Duodenal mucosa (tissue), 2 donors: ENCODE measurements around the gene IL22RA2.

ENCODE experiments used
- H3K27ac ChIP-seq: one replicate; pipeline ENCODE4 v1.7.0; 2013; ENCODE audit warnings: low read depth, low read length
- H3K27me3 ChIP-seq, 2 donors: one replicate each; pipeline ENCODE4 v1.7.0; 2013; ENCODE audit warnings: low read length in 2 of 2, control low read depth in 1 of 2; ENCODE audit not compliant: insufficient read depth in 2 of 2, control insufficient read depth in 1 of 2
- H3K36me3 ChIP-seq, 2 donors: one replicate each; pipeline ENCODE4 v1.7.0; 2013; ENCODE audit warnings: low read length in 2 of 2, control low read depth in 1 of 2; ENCODE audit not compliant: insufficient read depth in 2 of 2, control insufficient read depth in 1 of 2
- H3K4me1 ChIP-seq, 2 donors: one replicate each; pipeline ENCODE4 v1.7.0; 2013; ENCODE audit warnings: low read length in 2 of 2, control low read depth in 1 of 2; ENCODE audit not compliant: insufficient read depth in 2 of 2, control insufficient read depth in 1 of 2
- H3K4me3 ChIP-seq, 2 donors: one replicate each; pipeline ENCODE4 v1.7.0; 2013; ENCODE audit warnings: low read length in 2 of 2, low read depth in 1 of 2
- H3K9ac ChIP-seq, 2 donors: one replicate each; pipeline ENCODE4 v1.7.0; 2013; ENCODE audit warnings: low read length in 2 of 2, low read depth in 1 of 2
- H3K9me3 ChIP-seq, 2 donors: one replicate each; pipeline ENCODE4 v1.7.0; 2013; ENCODE audit warnings: low read length in 2 of 2, control low read depth in 1 of 2; ENCODE audit not compliant: control insufficient read depth in 1 of 2

Gene IL22RA2

DNA sequence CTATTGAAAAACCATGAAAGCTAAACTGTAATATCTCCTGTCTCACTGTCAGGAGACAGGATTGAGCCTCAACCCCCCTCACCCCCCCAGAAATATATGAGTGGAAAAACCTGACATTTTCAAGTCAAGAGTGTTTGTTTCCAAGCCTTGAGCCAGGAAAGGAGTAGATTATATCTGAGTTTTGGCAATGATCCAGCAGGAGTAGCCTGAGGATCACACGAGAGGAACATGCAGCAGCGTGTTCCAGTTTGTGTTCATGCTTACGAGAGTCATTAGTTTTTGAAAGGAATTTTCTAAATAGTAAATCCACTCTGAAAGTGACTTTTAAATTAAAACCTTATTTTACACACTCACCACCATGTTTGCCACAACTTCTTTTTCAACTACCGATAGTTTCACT, 15.8 kb downstream of the IL22RA2 start:
- H3K27ac ChIP-seq = no peak overlapping the region
- no peak overlapping the region for H3K9ac ChIP-seq

DNA sequence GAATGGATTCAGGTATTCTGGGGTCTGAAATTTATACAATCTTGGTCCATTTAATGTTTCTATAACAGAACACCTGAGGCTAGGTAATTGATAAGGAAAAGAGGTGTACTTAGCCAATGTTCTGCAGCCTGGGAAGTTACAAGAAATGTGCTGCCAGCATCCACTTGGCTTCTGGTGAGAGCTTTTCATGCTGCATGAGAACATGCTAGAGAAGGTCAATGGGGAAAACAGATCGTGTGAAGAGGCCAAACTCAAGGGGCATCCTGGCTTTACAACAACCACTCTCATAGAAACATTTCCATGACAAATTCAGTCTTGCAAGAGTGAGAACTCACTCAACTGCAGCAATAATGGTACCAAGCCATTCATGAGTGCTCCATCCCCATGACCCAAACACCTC, 16.8 kb downstream of the IL22RA2 start:
- H3K27ac ChIP-seq = no peak overlapping the region
- no peaks in the 10 kb centered on the region for H3K27me3 ChIP-seq
- no peak overlapping the region for H3K4me3 ChIP-seq
- H3K9me3 ChIP-seq = no peaks in the 10 kb centered on the region
- no peaks in the 10 kb centered on the region for H3K36me3 ChIP-seq
- no peak overlapping the region for H3K9ac ChIP-seq
- peaks cover 4 to 5% of the 10 kb centered on the region in 2 donors for H3K4me1 ChIP-seq

More for the DNA sequence above, 15.8 kb downstream of the IL22RA2 start:
- peaks cover 4 to 5% of the 10 kb centered on the region in 2 donors for H3K4me1 ChIP-seq
- no peaks in the 10 kb centered on the region for H3K9me3 ChIP-seq
- H3K36me3 ChIP-seq = no peaks in the 10 kb centered on the region
- no peak overlapping the region for H3K4me3 ChIP-seq
- H3K27me3 ChIP-seq = no peaks in the 10 kb centered on the region

DNA sequence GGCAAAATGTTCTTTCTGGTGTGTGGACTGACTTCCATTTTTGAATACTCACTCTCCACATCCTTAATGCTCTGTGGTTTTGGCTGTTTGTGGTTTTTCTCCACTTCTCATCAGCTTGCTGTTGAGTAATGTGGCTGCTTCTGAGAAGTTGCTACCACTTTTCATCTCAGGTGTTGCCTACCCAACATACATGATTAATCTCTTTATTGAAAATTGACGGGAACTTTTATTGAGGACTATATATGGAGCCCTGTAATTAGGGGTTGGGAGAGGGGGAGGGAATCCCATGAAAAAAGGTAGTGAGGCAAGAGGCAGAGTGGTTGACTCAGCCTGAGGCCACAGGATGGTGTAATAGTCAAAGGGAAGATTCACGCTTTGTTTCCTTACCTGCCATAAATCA, 17.6 kb downstream of the IL22RA2 start:
- H3K9ac ChIP-seq = no peak overlapping the region
- peaks cover 4 to 5% of the 10 kb centered on the region in 2 donors for H3K4me1 ChIP-seq
- no peak overlapping the region for H3K4me3 ChIP-seq
- H3K27ac ChIP-seq = no peak overlapping the region
- no peaks in the 10 kb centered on the region for H3K36me3 ChIP-seq
- H3K9me3 ChIP-seq = no peaks in the 10 kb centered on the region
- no peaks in the 10 kb centered on the region for H3K27me3 ChIP-seq

DNA sequence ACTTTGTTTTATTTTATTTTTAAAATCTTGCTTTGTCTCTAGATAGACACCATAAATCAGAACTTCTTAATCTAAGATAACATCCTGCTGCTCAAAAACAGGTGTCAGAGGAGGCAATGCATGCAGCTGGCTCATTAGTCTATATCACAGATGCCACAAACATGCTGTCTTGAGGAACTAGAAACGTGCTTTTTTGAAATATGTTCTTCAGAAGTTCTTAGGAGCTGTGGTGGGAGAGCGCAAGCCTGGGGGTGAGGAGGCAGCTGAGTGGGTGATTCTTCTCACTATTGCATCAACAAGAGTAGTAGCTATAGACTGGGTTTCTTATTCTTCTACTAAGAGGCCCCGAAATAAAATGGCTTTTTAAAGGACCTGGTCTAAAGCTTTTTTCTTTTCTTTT, 23.4 kb downstream of the IL22RA2 start:
- Histone ChIP-seq H3K27ac (no peak overlapping the region), H3K27me3 (no peaks in the 10 kb centered on the region), H3K9ac (no peak overlapping the region), H3K4me3 (no peak overlapping the region), H3K36me3 (no peaks in the 10 kb centered on the region), H3K4me1 (no peaks in the 10 kb centered on the region), H3K9me3 (no peaks in the 10 kb centered on the region)

DNA sequence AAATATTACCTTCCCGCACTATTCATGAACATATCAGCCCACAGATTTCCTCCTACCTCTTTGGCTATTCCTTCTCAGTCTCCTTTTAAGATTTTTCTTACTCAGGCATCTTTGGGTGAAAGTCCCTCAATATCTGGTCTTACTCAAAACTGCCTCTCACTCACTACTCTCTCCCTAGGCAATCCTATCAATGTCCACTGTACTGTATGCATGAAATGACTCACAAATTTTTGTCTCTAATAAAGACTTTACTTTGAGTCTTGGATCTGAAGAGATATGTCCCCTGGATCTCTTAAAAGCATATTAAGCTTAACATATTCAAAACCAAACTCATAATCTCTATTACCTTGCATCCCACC, 24.4 kb downstream of the IL22RA2 start:
- Histone ChIP-seq H3K27me3 (no peaks in the 10 kb centered on the region), H3K9ac (no peak overlapping the region), H3K27ac (no peak overlapping the region), H3K36me3 (no peaks in the 10 kb centered on the region), H3K9me3 (no peaks in the 10 kb centered on the region), H3K4me3 (no peak overlapping the region), H3K4me1 (no peaks in the 10 kb centered on the region)

DNA sequence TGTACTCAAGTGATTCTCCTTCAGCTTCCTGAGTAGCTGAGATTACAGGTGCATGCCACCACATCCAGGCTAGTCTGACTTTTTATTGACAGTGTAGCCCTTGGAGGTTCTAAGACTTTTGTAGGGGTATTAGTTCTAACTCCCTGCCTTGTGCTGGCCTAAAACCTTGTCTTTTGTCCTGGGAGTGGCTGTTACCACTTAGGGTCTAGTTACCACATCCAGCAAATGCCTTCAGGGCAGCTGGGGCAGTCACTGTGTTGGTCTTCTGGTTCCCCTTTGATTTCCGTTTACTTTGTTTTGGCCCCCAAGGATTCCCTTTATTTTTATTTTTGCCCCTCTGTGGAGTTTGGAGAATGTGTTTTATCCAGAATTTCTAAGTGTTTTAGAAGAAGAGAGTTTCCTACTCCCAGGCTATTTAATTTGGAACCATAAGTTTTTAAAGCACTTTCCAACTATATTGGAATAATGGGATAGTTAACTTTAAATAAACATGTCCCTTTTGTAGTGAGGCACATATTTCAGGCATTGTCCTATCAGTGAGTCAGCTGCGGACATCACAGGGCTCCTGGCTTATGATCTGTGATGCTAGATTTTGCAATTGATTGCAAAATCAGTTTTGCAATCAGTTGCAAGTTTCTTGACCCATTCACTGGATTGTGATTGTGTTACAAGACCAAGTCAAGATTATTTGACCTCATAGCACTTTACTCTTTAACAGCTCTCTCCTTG, 25.0 kb downstream of the IL22RA2 start:
- H3K36me3 ChIP-seq = no peaks in the 10 kb centered on the region
- no peaks in the 10 kb centered on the region for H3K9me3 ChIP-seq
- no peak overlapping the region for H3K27ac ChIP-seq
- no peaks in the 10 kb centered on the region for H3K27me3 ChIP-seq
- no peak overlapping the region for H3K9ac ChIP-seq
- no peak overlapping the region for H3K4me3 ChIP-seq
- no peaks in the 10 kb centered on the region for H3K4me1 ChIP-seq

DNA sequence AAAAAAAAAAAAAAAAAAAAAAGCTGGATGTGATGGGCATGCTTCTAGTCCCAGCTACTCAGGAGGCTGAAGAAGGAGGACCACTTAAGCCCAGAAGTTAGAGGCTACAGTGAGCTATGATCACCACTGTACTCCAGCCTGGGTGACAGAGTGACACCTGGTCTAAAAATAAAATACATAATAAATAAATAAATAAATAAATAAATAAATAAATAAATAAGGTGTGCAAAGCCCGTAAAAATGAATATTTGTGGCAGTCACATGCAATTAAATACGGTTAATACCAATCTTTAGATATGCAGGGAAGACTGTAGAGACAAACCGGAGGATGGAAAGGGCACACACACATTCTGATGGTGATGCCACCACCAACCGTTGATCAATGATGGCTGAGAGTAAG, 26.2 kb downstream of the IL22RA2 start:
- no peak overlapping the region for H3K4me3 ChIP-seq
- no peaks in the 10 kb centered on the region for H3K9me3 ChIP-seq
- no peak overlapping the region for H3K9ac ChIP-seq
- H3K4me1 ChIP-seq = no peaks in the 10 kb centered on the region
- no peaks in the 10 kb centered on the region for H3K27me3 ChIP-seq
- H3K36me3 ChIP-seq = no peaks in the 10 kb centered on the region
- H3K27ac ChIP-seq = no peak overlapping the region

DNA sequence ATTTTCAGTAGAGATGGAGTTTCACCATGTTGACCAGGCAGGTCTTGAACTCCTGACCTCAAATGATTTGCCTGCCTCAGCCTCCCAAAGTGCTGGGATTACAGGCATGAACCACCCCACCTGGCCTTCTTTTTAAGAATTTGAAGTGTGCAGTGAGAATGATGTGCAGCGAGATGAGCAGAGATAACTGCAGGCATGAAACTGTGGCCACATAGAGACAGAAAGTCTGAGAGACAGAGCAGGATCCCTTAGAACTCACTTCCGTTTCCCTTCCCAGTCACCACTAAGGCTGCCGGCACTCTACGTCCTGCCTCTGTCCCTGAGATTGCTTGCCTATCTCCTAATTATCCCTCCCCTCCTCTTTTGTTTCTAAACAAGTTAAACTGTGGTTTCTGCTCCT, 27.2 kb downstream of the IL22RA2 start:
- Histone ChIP-seq H3K9me3 (no peaks in the 10 kb centered on the region), H3K27ac (no peak overlapping the region)

DNA sequence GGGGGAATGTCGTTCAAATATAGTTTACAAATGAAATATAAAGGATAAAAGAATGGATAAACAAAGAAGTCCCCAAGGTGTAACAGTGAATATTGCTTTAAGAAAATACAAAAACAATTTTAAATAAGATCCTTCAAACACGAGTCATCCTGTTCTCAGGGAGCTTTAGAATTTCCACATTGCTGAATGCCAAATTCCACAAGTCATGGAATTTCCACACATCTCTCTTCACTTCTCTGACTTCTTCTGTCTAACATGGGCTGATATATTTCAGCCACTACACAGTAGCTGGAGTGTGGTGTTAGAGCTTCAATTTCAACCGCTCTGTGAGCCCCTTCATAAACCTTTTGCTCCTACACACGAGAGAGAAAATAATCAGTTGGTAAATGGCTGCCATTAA, 28.0 kb downstream of the IL22RA2 start:
- Histone ChIP-seq H3K9ac (no peak overlapping the region), H3K9me3 (no peaks in the 10 kb centered on the region), H3K27ac (no peak overlapping the region), H3K4me1 (no peaks in the 10 kb centered on the region), H3K4me3 (no peak overlapping the region), H3K36me3 (no peaks in the 10 kb centered on the region), H3K27me3 (no peaks in the 10 kb centered on the region)

More for the DNA sequence above, 27.2 kb downstream of the IL22RA2 start:
- Histone ChIP-seq H3K4me1 (no peaks in the 10 kb centered on the region), H3K4me3 (no peak overlapping the region), H3K27me3 (no peaks in the 10 kb centered on the region), H3K9ac (no peak overlapping the region), H3K36me3 (no peaks in the 10 kb centered on the region)

DNA sequence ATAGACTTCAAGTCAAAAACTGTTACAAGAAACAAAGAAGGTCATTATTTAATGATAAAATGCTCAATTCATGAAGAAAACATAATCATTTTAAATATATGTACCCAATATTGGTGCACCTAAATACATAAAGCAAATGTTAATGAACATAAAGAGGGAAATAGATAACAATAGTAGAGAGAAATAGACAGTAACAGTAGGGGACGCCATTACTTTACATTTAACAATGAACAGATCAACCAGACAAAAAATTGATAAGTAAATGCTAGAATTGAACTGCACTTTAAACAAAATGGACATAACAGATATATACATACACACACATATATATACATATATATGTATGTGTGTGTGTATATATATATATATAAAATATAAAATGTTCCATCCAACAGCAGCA, 37.4 kb downstream of the IL22RA2 start:
- no peak overlapping the region for H3K9ac ChIP-seq
- no peaks in the 10 kb centered on the region for H3K36me3 ChIP-seq
- H3K4me1 ChIP-seq = peaks cover 0 to 2% of the 10 kb centered on the region in 2 donors
- H3K9me3 ChIP-seq = peaks cover 0 to 8% of the 10 kb centered on the region in 2 donors
- no peaks in the 10 kb centered on the region for H3K27me3 ChIP-seq
- H3K27ac ChIP-seq = no peak overlapping the region
- no peak overlapping the region for H3K4me3 ChIP-seq
